ENCODE measurements around the gene DMRTA1.
"Not testable (repeated sequence)": the region's sequence is repeated elsewhere in the genome, so short reads cannot be mapped to it uniquely, and the experiment has no call there.

Gene DMRTA1

GRCh38 chr9:22446589-22446949 is at the start of gene DMRTA1:
Gene DMRTA1 (plus strand): TSS chr9:22446824. CDS start chr9:22447066, 242 bp downstream.
- peak; percentile 61 for DNase-seq (ENCODE audit: insufficient read length, low spot score)
- TF ChIP-seq POLR2A (IDR thresholded peaks at IDR 0.05; ENCODE audit: low read depth, low read length): no peak
- peak; percentile 78 for FAIRE-seq

DNA sequence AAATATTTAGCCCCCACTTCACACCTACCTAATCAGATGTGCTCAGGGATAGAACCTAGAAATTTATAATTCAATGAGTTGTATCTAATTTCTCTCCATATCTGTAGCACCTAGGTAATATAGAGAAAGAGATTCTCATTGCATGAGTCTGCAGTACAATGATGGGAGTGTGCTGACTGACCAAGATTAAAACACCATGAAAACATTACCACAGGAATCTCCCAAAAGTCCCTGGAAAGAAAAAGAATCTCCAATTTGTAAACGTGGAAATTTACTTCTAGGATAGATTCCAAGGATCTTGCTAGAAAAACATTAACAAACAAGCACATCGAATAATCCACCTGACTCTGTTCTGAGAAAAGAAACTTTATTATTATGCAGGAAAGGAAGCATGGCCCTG is 45.0 kb upstream of the DMRTA1 start:
- no peak for TF ChIP-seq POLR2A (IDR thresholded peaks at IDR 0.05; ENCODE audit: low read depth, low read length)
- no peak for DNase-seq (ENCODE audit: insufficient read length, low spot score)
- FAIRE-seq: peak; percentile 52

- DNase-seq (ENCODE audit: insufficient read length, low spot score) (no peak), FAIRE-seq (no peak)
- no peak for TF ChIP-seq POLR2A (IDR thresholded peaks at IDR 0.05; ENCODE audit: low read depth, low read length)
Observed at GRCh38 chr9:22405869-22406659, 40.6 kb upstream of the DMRTA1 start.

- TF ChIP-seq POLR2A (IDR thresholded peaks at IDR 0.05; ENCODE audit: low read depth, low read length): no peak
- DNase-seq (ENCODE audit: insufficient read length, low spot score) (peak; percentile 16), FAIRE-seq (peak; percentile 89)
Observed at GRCh38 chr9:22413884-22414283, 32.7 kb upstream of the DMRTA1 start.

DNA sequence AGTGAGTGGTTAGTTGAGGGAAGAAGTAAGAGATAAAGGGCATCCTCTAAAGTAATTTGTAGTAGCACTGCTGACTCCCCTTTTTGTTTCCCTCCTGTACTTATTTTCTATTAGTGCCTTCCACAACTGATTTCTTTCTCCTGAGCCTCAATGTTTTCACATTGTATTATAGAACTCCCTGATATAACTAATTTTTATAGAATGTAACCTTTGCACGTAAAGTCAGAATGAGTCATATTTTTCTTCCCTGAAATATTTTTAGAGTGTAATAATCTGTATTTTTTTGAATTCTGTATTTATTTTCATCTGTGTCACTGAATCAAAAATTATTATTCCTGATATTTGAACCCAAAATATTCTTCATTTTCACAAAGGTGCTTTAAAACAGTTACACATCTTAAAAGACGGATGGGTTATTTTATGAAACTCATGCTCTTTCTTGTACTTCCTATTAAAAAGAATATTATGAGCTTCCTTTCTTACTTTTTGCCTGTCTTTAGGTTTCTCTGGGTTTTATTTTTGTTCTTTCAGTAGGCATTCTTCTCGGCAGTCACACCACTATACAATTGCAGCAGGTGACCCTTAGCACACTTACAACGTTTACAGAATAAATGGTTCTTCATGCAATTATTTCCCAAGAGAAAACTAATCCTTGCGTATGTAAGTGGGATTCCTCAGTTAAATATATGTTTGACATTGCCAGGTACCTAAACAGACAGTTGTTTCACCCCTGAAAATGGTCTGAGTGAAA is 30.5 kb upstream of the DMRTA1 start:
- TF ChIP-seq POLR2A (IDR thresholded peaks at IDR 0.05; ENCODE audit: low read depth, low read length): no peak
- FAIRE-seq: no peak

DNA sequence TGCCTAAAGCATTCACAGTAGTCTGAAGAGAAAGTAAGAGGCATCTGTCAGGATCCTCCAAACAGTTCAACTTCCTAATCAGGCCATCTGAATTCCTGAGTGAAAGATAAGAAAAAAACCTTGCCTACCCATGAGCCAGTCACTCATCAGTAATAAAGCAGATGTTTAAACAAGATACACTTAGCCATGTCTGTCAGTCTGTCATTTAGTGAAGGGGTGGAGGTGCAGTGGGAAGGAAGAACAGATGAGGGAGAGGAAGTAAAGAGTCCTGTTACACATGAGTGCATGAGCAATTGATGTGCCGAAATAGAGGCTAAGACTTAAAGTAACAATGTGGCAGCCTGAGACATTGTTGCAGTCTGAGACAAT is 29.9 kb upstream of the DMRTA1 start:
- peak; percentile 91 for FAIRE-seq
- DNase-seq (ENCODE audit: insufficient read length, low spot score): no peak
- TF ChIP-seq POLR2A (IDR thresholded peaks at IDR 0.05; ENCODE audit: low read depth, low read length): no peak

More for the DNA sequence above, 30.5 kb upstream of the DMRTA1 start:
- DNase-seq (ENCODE audit: insufficient read length, low spot score): no peak

DNA sequence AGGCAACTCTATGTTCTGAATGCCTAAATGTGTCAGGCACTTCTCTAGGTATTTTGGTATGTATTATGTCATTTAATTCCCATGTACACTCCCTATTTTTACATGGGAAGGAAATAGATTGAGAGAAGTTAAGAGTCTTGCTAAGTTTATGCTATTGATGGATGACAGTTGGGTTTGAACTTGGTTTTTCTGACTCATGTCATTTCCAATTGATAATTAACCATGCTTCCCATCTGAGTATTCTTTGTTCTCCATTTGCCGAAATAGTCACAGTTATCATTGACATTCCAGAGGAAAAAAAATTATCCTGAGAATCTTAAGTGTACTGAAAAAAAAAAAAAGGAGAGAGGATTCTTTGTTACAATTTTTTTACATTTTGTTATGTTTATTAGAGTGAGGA is 23.1 kb upstream of the DMRTA1 start:
- no peak for FAIRE-seq
- DNase-seq (ENCODE audit: insufficient read length, low spot score): no peak
- no peak for TF ChIP-seq POLR2A (IDR thresholded peaks at IDR 0.05; ENCODE audit: low read depth, low read length)

- no peak for TF ChIP-seq POLR2A (IDR thresholded peaks at IDR 0.05; ENCODE audit: low read depth, low read length)
- no peak for FAIRE-seq
Observed at GRCh38 chr9:22424616-22425015, 22.0 kb upstream of the DMRTA1 start.

DNA sequence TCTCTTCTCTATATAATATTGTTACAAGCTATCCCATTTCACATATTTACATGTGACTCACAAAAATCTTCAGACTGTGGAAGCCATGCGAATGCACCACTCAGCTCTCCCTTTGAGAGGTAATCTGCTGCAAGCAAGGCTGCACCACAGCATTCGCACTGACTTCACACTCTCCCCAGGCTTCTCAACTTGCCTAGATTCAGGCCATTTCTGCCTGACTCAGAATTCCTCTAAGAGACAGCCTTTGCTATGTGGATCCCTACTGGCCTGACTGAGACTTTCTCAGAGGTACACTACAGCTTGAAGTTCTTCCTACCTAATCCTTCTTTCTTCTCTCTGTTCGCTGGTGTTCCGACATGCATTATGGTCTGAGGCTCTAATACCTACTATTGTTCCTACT is 21.1 kb upstream of the DMRTA1 start:
- DNase-seq (ENCODE audit: insufficient read length, low spot score) (no peak), FAIRE-seq (no peak)
- TF ChIP-seq POLR2A (IDR thresholded peaks at IDR 0.05; ENCODE audit: low read depth, low read length): no peak

More at GRCh38 chr9:22424616-22425015, 22.0 kb upstream of the DMRTA1 start:
- no peak for DNase-seq (ENCODE audit: insufficient read length, low spot score)

DNA sequence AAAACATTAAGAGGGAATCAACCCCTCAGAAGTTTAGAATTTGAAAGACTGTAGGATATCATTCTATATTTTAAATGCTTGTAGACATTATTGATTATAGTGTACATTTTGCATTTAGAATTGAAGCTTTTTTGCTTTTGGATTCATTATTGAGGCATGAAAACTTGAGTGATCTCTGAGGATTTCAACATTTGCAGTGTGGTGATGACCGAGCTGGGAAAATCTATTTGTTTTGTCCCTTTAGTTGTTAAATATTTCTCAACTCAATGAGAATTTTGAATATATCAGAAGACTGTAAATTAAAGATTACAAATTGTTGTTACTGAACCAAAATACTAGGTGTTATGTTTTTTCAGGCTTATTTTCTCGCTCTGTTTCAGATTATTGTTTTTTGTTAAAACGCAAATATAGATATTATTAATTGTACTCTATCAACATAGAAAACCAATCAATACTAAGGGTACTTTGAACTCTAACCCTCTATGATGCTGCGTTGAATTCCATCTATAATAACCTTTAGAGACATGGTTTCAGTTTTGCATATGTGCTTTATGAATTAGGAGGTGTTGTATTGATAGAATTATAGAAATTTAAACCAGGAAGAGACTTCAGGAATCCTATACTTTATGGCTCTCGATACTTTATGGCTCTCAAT is 19.3 kb upstream of the DMRTA1 start:
- DNase-seq (ENCODE audit: insufficient read length, low spot score) (no peak), FAIRE-seq (no peak)
- no peak for TF ChIP-seq POLR2A (IDR thresholded peaks at IDR 0.05; ENCODE audit: low read depth, low read length)

DNA sequence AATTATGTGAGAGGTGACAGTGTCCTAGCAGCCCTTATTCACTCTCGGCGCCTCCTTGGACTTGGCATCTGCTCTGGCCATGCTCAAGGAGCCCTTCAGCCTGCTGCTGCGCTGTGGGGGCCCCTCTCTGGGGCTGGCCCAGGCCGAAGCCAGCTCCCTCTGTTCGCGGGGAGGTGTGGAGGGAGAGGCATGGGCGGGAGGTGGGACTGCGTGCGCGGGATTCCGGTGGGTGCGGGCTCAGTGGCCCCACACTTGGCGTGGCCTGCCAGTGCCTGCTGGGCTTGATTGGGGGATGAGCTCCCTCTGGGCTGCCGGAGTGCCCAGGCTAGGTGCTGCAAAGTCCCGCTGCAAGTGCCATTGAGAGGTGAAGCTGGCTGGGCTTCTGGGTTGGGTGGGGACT is 12.9 kb upstream of the DMRTA1 start:
- no peak for FAIRE-seq
- DNase-seq (ENCODE audit: insufficient read length, low spot score): no peak
- TF ChIP-seq POLR2A (IDR thresholded peaks at IDR 0.05; ENCODE audit: low read depth, low read length): no peak

DNA sequence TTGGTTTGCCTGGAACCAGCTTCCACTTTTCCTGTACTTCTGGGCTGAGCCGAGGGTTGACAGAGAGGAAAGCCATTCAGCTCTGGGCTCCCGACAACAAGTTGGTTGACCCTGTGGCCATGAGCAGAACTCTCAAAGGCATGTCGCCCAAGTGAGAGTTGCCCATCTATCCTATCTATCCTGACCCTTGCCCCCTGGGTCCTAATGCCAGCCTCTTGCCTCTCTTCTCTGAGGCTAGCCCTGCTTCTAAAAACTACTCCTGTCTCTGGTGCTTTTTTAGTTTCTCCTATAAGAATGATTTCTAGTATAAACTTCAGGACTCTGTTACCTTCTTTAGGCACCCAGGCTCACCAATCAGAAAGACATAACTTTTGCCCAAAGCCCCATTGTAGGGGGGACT is 11.4 kb upstream of the DMRTA1 start:
- not testable (repeated sequence) for DNase-seq (ENCODE audit: insufficient read length, low spot score); FAIRE-seq

DNA sequence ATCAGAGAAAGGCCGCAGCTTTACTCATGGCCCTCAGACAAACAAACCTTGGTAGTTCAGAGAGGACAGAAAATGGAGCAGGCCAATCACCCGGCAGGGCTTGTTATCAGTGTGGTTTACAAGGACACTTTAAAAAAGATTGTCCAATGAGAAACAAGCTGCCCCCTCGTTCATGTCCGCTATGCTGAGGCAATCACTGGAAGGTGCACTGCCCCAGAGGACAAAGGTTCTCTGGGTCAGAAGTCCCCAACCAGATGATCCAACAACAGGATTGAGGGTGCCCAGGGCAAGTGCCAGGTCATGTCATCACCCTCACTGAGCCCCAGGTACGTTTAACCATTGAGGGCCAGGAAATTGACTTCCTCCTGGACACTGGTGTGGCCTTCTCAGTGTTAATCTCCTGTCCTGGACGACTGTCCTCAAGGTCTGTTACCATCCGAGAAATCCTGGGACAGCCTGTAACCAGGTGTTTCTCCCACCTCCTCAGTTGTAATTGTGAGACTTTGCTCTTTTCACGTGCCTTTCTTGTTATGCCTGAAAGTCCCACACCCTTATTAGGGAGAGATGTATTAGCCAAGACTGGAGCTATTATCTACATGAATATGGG is 9.1 kb upstream of the DMRTA1 start:
- FAIRE-seq; DNase-seq (ENCODE audit: insufficient read length, low spot score): not testable (repeated sequence)

GRCh38 chr9:22440841-22441240 is 5.8 kb upstream of the DMRTA1 start:
- DNase-seq (ENCODE audit: insufficient read length, low spot score) (no peak), FAIRE-seq (no peak)
- no peak for TF ChIP-seq POLR2A (IDR thresholded peaks at IDR 0.05; ENCODE audit: low read depth, low read length)

Measured in H54 (cell line).